OCI-LY7 (cell line): Measurements from ENCODE around the gene ANKS6. TPM values are rescaled to one million over a fixed set of nuclear protein-coding genes. Genes with fewer than 3 reads are reported as not detected.

Experiments
- BruUV-seq: library from RNA; stranded (reverse); fragments of 400-500 nt; replicated peaks from 2 replicates; lab custom pipeline; 2021; lab: Mats Ljungman, UMichigan
- CTCF ChIA-PET: fragments of 300-600 bp; sonication (Branson Sonifier 250); formaldehyde crosslinking; loops from one replicate; lab custom pipeline; 2022; ENCODE audit warnings: antibody characterized with exemption; ENCODE audit not compliant: unreplicated experiment; lab: Charles Lee
- POLR2A ChIA-PET: fragments of 300-600 bp; sonication (Branson Sonifier 250); formaldehyde crosslinking; loops from one replicate; lab custom pipeline; 2022; ENCODE audit warnings: antibody characterized with exemption; lab: Charles Lee
- DNase-seq: peaks from one replicate; pipeline ENCODE4 v3.0.0-alpha.2; 2015; ENCODE audit warnings: low spot score
- H2AFZ ChIP-seq: fragments of 200-600 bp; sonication (generic), shearing (Covaris generic); 2 replicates; pipeline ENCODE4 v1.6.1; 2014; ENCODE audit warnings: mild to moderate bottlenecking, antibody characterized with exemption, low read length, moderate library complexity
- H3K27ac ChIP-seq: fragments of 200-600 bp; sonication (generic); 2 replicates; pipeline ENCODE4 v1.5.1; 2014; ENCODE audit warnings: mixed run types, low read depth, mild to moderate bottlenecking, moderate library complexity, low read length, inconsistent platforms; ENCODE audit not compliant: poor library complexity, severe bottlenecking
- H3K36me3 ChIP-seq: fragments of 200-600 bp; sonication (generic); 2 replicates; pipeline ENCODE4 v1.6.1; 2014; ENCODE audit warnings: mild to moderate bottlenecking, antibody characterized with exemption, low read length, moderate library complexity, mixed read lengths; ENCODE audit not compliant: insufficient read depth
- H3K4me1 ChIP-seq: fragments of 200-600 bp; sonication (generic); 2 replicates; pipeline ENCODE4 v1.5.1; 2014; ENCODE audit warnings: mild to moderate bottlenecking, low read length; ENCODE audit not compliant: insufficient read depth, poor library complexity, severe bottlenecking
- H3K4me2 ChIP-seq: fragments of 200-600 bp; sonication (generic); 2 replicates; pipeline ENCODE4 v1.6.1; 2014; ENCODE audit warnings: mild to moderate bottlenecking, low read length
- H3K4me3 ChIP-seq: fragments of 200-600 bp; sonication (generic); 2 replicates; pipeline ENCODE4 v1.5.1; 2014; ENCODE audit warnings: mild to moderate bottlenecking, low read depth, low read length; ENCODE audit not compliant: poor library complexity, severe bottlenecking
- H3K79me2 ChIP-seq: fragments of 200-600 bp; sonication (generic); 2 replicates; pipeline ENCODE4 v1.6.1; 2016; ENCODE audit warnings: low read depth, mild to moderate bottlenecking, low read length, moderate library complexity, mixed read lengths; ENCODE audit not compliant: insufficient read depth
- H3K9me2 ChIP-seq: fragments of 200-600 bp; sonication (generic); 2 replicates; pipeline ENCODE4 v1.6.1; 2016; ENCODE audit warnings: mild to moderate bottlenecking, low read length, mixed read lengths; ENCODE audit not compliant: insufficient read depth
- H3K9me3 ChIP-seq: fragments of 200-600 bp; sonication (generic); 2 replicates; pipeline ENCODE4 v1.6.1; 2014; ENCODE audit warnings: mild to moderate bottlenecking, mixed run types, low read length, mixed read lengths
- H4K20me1 ChIP-seq: fragments of 200-600 bp; sonication (generic); 2 replicates; pipeline ENCODE4 v1.6.1; 2014; ENCODE audit warnings: mild to moderate bottlenecking, antibody characterized with exemption, low read length, moderate library complexity, mixed read lengths; ENCODE audit not compliant: insufficient read depth
- CTCF ChIP-seq: fragments of 200-600 bp; sonication (generic); conservative IDR thresholded peaks from 2 replicates; pipeline ENCODE4 v1.5.1; 2014; ENCODE audit warnings: mild to moderate bottlenecking, antibody characterized with exemption, low read length, moderate library complexity, mixed read lengths
- EZH2phosphoT487 ChIP-seq: fragments of 200-600 bp; sonication (generic); IDR thresholded peaks from 2 replicates; pipeline ENCODE4 v1.6.1; 2018; ENCODE audit warnings: low read depth, borderline replicate concordance, mild to moderate bottlenecking, mixed run types, antibody characterized with exemption, low read length, moderate library complexity, mixed read lengths
- intact Hi-C: fragments of 100-400 bp; cut with micrococcal nuclease; formaldehyde crosslinking; loops from one replicate; pipeline ENCODE4 v1.10.0; 2022; ENCODE audit not compliant: unreplicated experiment
- total RNA-seq, 2 experiments: library from RNA; depleted of rRNA in 1 of 2; stranded (reverse); fragments of >200 nt in 1 of 2; shearing (Covaris generic) in 1 of 2; gene quantifications; 2 replicates each; pipeline ENCODE4 v1.2.3, GENCODE V29; 2014 to 2022

Gene ANKS6
- total RNA-seq, 2 experiments from 2014 or later = 22.2 to 28.5 TPM

GRCh38 chr9:98694943-98695342, 101.4 kb downstream of the ANKS6 start:
- intact Hi-C loops = no loop called here
- BruUV-seq = no TSS peak
- H3K9me2 ChIP-seq = no peaks in the 10 kb centered on the region
- H4K20me1 ChIP-seq = no peaks in the 10 kb centered on the region
- no peaks in the 10 kb centered on the region for H3K79me2 ChIP-seq
- H3K9me3 ChIP-seq = no peaks in the 10 kb centered on the region
- TF ChIP-seq EZH2phosphoT487 (no peak), CTCF (no peak)
- no peak overlapping the region for H3K27ac ChIP-seq
- H3K36me3 ChIP-seq = no peaks in the 10 kb centered on the region
- POLR2A ChIA-PET = no interaction called here
- CTCF ChIA-PET = no interaction called here
- no peak overlapping the region for H3K4me3 ChIP-seq
- H3K4me1 ChIP-seq = no peaks in the 10 kb centered on the region
- DNase-seq = no peak
- no peak overlapping the region for H3K4me2 ChIP-seq
- H2AFZ ChIP-seq = no peak overlapping the region

GRCh38 chr9:98692392-98692791, 104.0 kb downstream of the ANKS6 start:
- no peak overlapping the region for H2AFZ ChIP-seq
- intact Hi-C loops = no loop called here
- no peak overlapping the region for H3K27ac ChIP-seq
- no peaks in the 10 kb centered on the region for H3K9me2 ChIP-seq
- CTCF ChIA-PET = no interaction called here
- no peaks in the 10 kb centered on the region for H3K36me3 ChIP-seq
- POLR2A ChIA-PET = no interaction called here
- no peak overlapping the region for H3K4me3 ChIP-seq
- H3K79me2 ChIP-seq = no peaks in the 10 kb centered on the region
- H4K20me1 ChIP-seq = no peaks in the 10 kb centered on the region
- BruUV-seq = no TSS peak
- H3K9me3 ChIP-seq = no peaks in the 10 kb centered on the region
- TF ChIP-seq EZH2phosphoT487 = no peak
- DNase-seq = no peak
- H3K4me1 ChIP-seq = no peaks in the 10 kb centered on the region
- no peak overlapping the region for H3K4me2 ChIP-seq

- H3K36me3 ChIP-seq = no peaks in the 10 kb centered on the region
- POLR2A ChIA-PET = no interaction called here
- intact Hi-C loops = no loop called here
These were observed 104.5 kb downstream of the ANKS6 start for GRCh38 chr9:98691890-98692289.

More at GRCh38 chr9:98691890-98692289, 104.5 kb downstream of the ANKS6 start:
- no peak overlapping the region for H2AFZ ChIP-seq
- H3K9me3 ChIP-seq = no peaks in the 10 kb centered on the region
- CTCF ChIA-PET = no interaction called here
- H3K9me2 ChIP-seq = no peaks in the 10 kb centered on the region
- H4K20me1 ChIP-seq = no peaks in the 10 kb centered on the region
- no peak overlapping the region for H3K27ac ChIP-seq
- no peaks in the 10 kb centered on the region for H3K79me2 ChIP-seq
- no peak overlapping the region for H3K4me3 ChIP-seq
- no TSS peak for BruUV-seq
- H3K4me1 ChIP-seq = no peaks in the 10 kb centered on the region
- TF ChIP-seq CTCF = no peak
- no peak for TF ChIP-seq EZH2phosphoT487
- DNase-seq = no peak
- no peak overlapping the region for H3K4me2 ChIP-seq
